HG03432 (cell line): ENCODE measurements around the gene SPINK14.
A peak's percentile ranks its signal among the peaks of the same experiment; 100 is the strongest.

Source experiments
- ATAC-seq: cut with Tn5 transposase; IDR thresholded peaks from one replicate; pipeline ENCODE4 v1.9.1; 2021; ENCODE audit warnings: mild to moderate bottlenecking, moderate library complexity; ENCODE audit not compliant: unreplicated experiment

SPINK14 gene, protein sequence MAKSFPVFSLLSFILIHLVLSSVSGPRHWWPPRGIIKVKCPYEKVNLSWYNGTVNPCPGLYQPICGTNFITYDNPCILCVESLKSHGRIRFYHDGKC

GRCh38 chr5:148168246-148168645 lies at the start of gene SPINK14:
SPINK14 (plus strand) TSS chr5:148168546; CDS start chr5:148169733, 1,187 bp downstream.
- no peak for ATAC-seq

- no peak for ATAC-seq
Measured at GRCh38 chr5:148120317-148120716, 48.0 kb upstream of the SPINK14 start.

GRCh38 chr5:148125641-148126040 lies 42.7 kb upstream of the SPINK14 start:
- no peak for ATAC-seq

- ATAC-seq: no peak
Measured at GRCh38 chr5:148135091-148136048, 33.0 kb upstream of the SPINK14 start.

DNA sequence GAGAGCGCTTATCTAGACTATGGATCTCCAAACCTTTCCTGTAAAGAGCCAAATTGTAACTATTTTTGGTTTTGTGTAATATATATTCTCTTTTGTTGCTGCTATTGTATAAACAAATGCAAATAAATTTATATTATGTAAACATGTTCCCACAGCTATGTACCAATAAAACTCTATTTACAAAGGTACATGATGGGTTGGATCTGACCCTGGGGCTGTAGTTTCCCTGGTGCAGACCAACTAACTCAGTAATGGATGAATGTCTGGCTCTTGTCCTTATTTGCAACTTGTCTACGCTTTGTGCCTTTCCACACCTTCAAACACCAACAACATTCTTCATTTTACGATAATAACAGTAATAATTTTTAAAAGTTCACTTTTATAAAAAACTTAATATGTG lies 27.5 kb upstream of the SPINK14 start:
- ATAC-seq: no peak

- no peak for ATAC-seq
Measured at GRCh38 chr5:148141645-148142044, 26.7 kb upstream of the SPINK14 start.

GRCh38 chr5:148145916-148146315 lies 22.4 kb upstream of the SPINK14 start:
- ATAC-seq: no peak

DNA sequence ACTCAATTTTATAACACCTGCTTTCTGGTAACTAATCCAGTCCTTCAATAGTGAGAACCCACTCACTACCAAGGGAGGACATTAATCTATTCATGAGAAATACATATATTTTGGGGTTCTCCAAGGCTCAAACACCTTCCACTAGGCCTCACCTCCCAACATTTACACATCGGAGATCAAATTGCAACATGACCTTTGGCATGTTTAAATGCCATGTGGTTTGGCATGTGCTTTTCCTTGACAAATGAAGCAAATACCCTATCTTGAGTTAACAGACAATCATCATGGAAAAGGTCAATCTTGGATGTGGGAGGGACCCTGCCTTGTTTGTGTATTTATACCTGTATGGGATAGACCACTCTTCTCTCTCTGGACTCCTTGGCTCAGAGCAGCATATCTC lies 21.9 kb upstream of the SPINK14 start:
- no peak for ATAC-seq

- no peak for ATAC-seq
Measured at GRCh38 chr5:148147415-148147814, 20.9 kb upstream of the SPINK14 start.

DNA sequence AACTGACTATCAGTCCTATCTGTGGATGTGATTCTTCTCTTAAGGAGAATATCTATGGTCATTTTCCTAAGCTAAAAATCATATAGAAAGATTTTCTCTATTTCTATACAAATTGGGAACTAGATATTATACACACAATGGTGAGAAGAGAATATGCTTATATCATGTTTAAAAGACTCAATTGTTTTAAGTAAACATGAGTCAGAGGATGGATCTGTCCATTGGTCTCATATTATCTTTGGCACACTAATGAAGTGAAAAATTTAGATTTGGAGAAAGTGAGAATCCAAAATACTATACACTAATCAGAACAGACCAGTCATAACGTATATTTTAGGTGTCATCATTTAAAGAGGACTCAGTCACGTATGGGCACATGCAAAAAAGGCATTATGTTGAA lies 16.5 kb upstream of the SPINK14 start:
- ATAC-seq: no peak

DNA sequence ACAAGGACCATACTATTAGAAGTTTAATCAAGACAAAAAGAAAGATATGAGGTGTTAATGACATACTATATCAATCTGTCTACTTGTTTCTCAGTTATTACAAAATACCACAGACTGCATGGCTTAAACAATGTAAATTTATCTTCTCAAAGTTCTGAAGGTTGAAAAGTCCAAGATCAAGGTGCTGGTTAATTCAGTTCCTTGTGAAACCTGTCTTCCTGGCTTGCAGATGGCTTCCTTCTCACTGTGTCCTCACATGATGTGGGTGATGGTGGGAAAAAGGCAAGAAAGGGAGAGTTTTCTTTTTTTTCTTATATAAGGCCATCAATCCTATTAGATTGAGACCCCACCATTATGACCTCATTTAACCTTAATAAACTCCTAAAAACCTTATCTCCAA lies 15.6 kb upstream of the SPINK14 start:
- ATAC-seq: no peak

DNA sequence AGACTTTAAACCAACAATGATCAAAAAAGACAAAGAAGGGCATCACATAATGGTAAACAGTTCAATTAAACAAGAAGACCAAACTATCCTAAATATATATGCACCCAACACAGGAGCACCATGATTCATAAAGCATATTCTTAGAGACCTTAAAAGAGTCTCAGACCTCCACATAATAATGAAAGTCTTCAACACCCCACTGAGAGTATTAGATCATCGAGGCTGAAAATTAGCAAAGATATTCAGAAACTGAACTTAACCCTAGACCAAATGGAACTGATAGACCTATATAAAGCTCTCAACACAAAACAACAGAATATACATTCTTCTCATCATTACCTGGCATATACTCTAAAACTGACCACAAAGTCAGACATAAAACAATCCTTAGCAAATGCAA lies 11.7 kb upstream of the SPINK14 start:
- no peak for ATAC-seq

- ATAC-seq: no peak
Measured at GRCh38 chr5:148162038-148162437, 6.3 kb upstream of the SPINK14 start.

GRCh38 chr5:148163345-148163744 lies 5.0 kb upstream of the SPINK14 start:
- no peak for ATAC-seq

- ATAC-seq: no peak
Measured at GRCh38 chr5:148166550-148167283, 1.6 kb upstream of the SPINK14 start.

DNA sequence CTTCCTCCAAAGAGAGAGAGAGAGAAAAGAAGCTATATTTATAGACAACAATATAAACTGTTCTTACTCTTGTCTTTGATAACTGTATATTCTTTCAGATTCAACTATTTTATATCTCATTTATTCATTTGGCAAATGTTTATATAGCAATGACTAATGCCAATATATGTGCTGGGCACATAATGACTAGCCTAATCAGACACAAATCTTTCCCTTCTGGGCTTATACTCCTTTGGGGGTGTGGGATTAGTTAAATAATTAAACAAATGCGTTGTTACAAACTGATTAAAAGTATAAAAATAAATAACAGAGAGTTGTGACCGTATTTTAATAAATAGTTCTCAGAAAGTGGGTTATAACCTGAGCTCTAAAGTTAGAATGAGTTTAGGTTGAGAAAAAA lies 4.0 kb downstream of the SPINK14 start:
- ATAC-seq: no peak

GRCh38 chr5:148176480-148176879 lies 8.1 kb downstream of the SPINK14 start:
- no peak for ATAC-seq

DNA sequence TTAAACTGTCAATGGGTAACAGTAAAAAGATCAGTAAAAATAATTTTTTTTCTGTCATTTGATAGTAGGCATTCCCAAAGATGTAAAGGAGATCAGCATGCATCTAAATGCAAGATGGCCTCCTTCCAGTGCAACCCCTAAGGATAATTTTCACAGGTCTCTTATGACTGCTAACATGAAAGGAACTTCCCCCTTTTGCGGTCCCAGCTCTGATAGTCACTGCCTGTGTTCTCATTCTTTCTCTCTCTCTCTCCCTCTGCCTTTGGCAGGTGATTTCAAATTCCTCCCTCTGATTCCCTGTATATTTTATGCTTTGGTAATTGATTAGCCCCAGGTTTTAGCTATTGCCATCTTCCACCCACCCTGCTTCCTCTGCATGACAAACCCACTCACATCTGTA lies 8.9 kb downstream of the SPINK14 start:
- no peak for ATAC-seq

DNA sequence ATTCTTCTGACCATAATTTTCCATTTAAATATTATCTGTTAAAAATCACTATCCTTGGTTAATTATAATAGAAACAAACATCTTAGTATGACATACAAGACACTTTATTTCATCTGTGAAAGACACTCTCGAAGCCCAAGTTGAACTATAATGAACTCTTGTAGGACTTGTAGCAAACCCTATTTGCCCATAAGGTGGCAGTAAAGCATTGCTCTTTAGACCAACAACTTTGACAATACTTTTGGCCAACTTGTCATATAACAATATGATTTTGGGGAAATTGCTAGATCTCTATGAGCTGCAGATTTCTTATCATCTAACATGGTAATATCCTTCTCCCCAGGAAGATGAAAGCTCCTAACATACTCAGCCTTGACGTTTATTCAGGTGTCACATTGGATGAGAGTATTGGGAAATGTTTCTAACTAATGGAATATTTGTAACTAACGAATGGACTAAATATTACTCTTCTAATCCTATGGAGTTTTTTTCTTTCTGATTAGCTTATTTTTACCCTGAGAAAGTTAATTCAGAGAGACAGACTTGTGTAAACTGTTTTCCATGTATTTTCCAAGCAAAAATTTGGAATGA lies 11.0 kb downstream of the SPINK14 start:
- peak; percentile 83 for ATAC-seq

DNA sequence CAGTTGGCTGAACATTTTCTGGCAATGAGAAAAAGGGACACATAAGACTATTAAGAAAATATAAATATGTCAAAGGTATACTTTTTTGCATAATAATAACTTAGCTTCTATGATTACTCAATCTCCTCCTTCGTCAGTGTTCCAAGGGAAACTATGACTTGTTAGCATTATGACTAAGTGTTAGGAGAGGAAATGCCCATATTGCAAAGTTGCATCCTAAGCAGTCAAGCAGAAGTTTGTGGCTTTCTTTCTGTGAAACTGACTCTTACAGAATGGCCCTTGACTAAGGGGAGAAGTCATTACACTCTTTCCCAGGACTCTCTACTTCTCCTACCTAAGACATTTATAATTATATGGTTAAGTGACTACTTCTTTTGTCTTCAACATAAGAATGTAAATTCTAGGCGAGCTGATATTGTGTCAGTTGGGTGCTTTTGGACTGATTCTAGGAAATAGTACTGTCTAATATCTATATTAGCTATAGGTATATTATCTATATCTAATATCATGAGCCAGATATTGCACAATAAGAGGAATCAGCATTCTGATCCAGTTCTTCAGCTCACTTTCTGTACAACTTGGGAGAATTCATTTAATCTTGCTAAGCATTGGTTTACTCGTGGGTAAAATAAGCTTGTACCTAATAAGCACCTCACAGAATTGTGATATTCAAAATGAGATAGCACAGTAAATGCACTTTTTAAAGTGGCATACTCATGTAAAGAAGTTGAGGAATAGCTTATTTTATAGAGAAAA lies 18.1 kb downstream of the SPINK14 start:
- ATAC-seq: peak; percentile 92

DNA sequence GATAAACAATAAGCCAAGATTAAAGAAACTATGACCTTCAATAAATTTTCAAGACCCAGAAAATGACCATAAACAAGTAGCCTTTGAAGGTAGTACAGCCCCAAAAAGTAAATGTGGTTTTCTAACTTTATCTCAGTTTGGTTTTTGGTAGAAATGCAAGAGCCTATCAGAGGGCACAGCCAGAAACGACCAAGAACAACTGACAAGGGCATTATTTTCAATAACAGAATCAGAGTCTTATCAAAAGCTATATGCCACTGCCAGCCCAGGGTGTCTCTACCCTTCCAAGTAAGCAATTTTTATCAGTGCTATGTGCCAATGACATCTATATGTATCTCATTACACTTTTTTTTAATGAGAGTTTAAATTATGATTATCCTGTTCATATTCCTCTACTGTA lies 22.7 kb downstream of the SPINK14 start:
- ATAC-seq: no peak
